ENCODE results near the gene ATP9A.

- TF ChIP-seq CTCF (IDR thresholded peaks at IDR 0.05; ENCODE audit: low read length) (no peak), EZH2 (IDR thresholded peaks at IDR 0.05; ENCODE audit: borderline replicate concordance, low read length) (no peak)
Measured at GRCh38 chr20:51695574-51696303, 72.5 kb downstream of the ATP9A start.
